ENCODE measurements around the gene LAIR2.

Gene LAIR2

GRCh38 chr19:54521022-54521859, 18.6 kb downstream of the LAIR2 start:
- H3K4me3 ChIP-seq (ENCODE audit: low read length in 2 of 2): no peak overlapping the region
- H3K9me3 ChIP-seq (ENCODE audit: control insufficient read depth in 2 of 2, low read length in 2 of 2): peaks cover 0 to 3% of the 10 kb centered on the region in 2 donors
- no peak overlapping the region for H3K27ac ChIP-seq (ENCODE audit: low read length)
- H3K9ac ChIP-seq (ENCODE audit: low read length in 2 of 2): no peak overlapping the region
- peaks cover 0 to 6% of the 10 kb centered on the region in 2 donors for H3K27me3 ChIP-seq (ENCODE audit: control insufficient read depth in 1 of 2, insufficient read depth in 2 of 2, low read length in 2 of 2)
- H3K4me1 ChIP-seq (ENCODE audit: control insufficient read depth, insufficient read depth, low read length): no peaks in the 10 kb centered on the region
- no peaks in the 10 kb centered on the region for H3K36me3 ChIP-seq (ENCODE audit: control insufficient read depth in 2 of 2, insufficient read depth in 2 of 2, low read length in 2 of 2)

- no peaks in the 10 kb centered on the region for H3K36me3 ChIP-seq (ENCODE audit: control insufficient read depth in 2 of 2, insufficient read depth in 2 of 2, low read length in 2 of 2)
- H3K27me3 ChIP-seq (ENCODE audit: control insufficient read depth in 1 of 2, insufficient read depth in 2 of 2, low read length in 2 of 2): peaks cover 0 to 6% of the 10 kb centered on the region in 2 donors
- no peak overlapping the region for H3K4me3 ChIP-seq (ENCODE audit: low read length in 2 of 2)
- H3K9ac ChIP-seq (ENCODE audit: low read length in 2 of 2): no peak overlapping the region
- H3K4me1 ChIP-seq (ENCODE audit: control insufficient read depth, insufficient read depth, low read length): no peaks in the 10 kb centered on the region
- H3K9me3 ChIP-seq (ENCODE audit: control insufficient read depth in 2 of 2, low read length in 2 of 2): peaks cover 0 to 5% of the 10 kb centered on the region in 2 donors
- no peak overlapping the region for H3K27ac ChIP-seq (ENCODE audit: low read length)
These were observed 19.4 kb downstream of the LAIR2 start for GRCh38 chr19:54521860-54522513.

- Histone ChIP-seq H3K27me3 (ENCODE audit: control insufficient read depth in 1 of 2, insufficient read depth in 2 of 2, low read length in 2 of 2) (peaks cover 0 to 8% of the 10 kb centered on the region in 2 donors), H3K27ac (ENCODE audit: low read length) (no peak overlapping the region), H3K4me1 (ENCODE audit: control insufficient read depth, insufficient read depth, low read length) (no peaks in the 10 kb centered on the region), H3K4me3 (ENCODE audit: low read length in 2 of 2) (no peak overlapping the region), H3K9ac (ENCODE audit: low read length in 2 of 2) (no peak overlapping the region), H3K36me3 (ENCODE audit: control insufficient read depth in 2 of 2, insufficient read depth in 2 of 2, low read length in 2 of 2) (no peaks in the 10 kb centered on the region), H3K9me3 (ENCODE audit: control insufficient read depth in 2 of 2, low read length in 2 of 2) (peaks cover 0 to 5% of the 10 kb centered on the region in 2 donors)
These were observed 20.8 kb downstream of the LAIR2 start for GRCh38 chr19:54523403-54523802.

GRCh38 chr19:54525636-54526035, 23.0 kb downstream of the LAIR2 start:
- Histone ChIP-seq H3K4me1 (ENCODE audit: control insufficient read depth, insufficient read depth, low read length) (no peaks in the 10 kb centered on the region), H3K9me3 (ENCODE audit: control insufficient read depth in 2 of 2, low read length in 2 of 2) (peaks cover 0 to 5% of the 10 kb centered on the region in 2 donors), H3K27me3 (ENCODE audit: control insufficient read depth in 1 of 2, insufficient read depth in 2 of 2, low read length in 2 of 2) (peaks cover 0 to 8% of the 10 kb centered on the region in 2 donors), H3K4me3 (ENCODE audit: low read length in 2 of 2) (no peak overlapping the region), H3K9ac (ENCODE audit: low read length in 2 of 2) (no peak overlapping the region), H3K36me3 (ENCODE audit: control insufficient read depth in 2 of 2, insufficient read depth in 2 of 2, low read length in 2 of 2) (no peaks in the 10 kb centered on the region), H3K27ac (ENCODE audit: low read length) (no peak overlapping the region)

GRCh38 chr19:54526972-54527371, 24.3 kb downstream of the LAIR2 start:
- H3K27me3 ChIP-seq (ENCODE audit: control insufficient read depth in 1 of 2, insufficient read depth in 2 of 2, low read length in 2 of 2): peaks cover 0 to 4% of the 10 kb centered on the region in 2 donors
- H3K4me3 ChIP-seq (ENCODE audit: low read length in 2 of 2): no peak overlapping the region
- no peaks in the 10 kb centered on the region for H3K36me3 ChIP-seq (ENCODE audit: control insufficient read depth in 2 of 2, insufficient read depth in 2 of 2, low read length in 2 of 2)
- no peak overlapping the region for H3K9ac ChIP-seq (ENCODE audit: low read length in 2 of 2)
- peaks cover 0 to 5% of the 10 kb centered on the region in 2 donors for H3K9me3 ChIP-seq (ENCODE audit: control insufficient read depth in 2 of 2, low read length in 2 of 2)
- no peak overlapping the region for H3K27ac ChIP-seq (ENCODE audit: low read length)
- no peaks in the 10 kb centered on the region for H3K4me1 ChIP-seq (ENCODE audit: control insufficient read depth, insufficient read depth, low read length)

- Histone ChIP-seq H3K4me1 (ENCODE audit: control insufficient read depth, insufficient read depth, low read length) (no peaks in the 10 kb centered on the region), H3K4me3 (ENCODE audit: low read length in 2 of 2) (no peak overlapping the region), H3K27me3 (ENCODE audit: control insufficient read depth in 1 of 2, insufficient read depth in 2 of 2, low read length in 2 of 2) (peaks cover 0 to 9% of the 10 kb centered on the region in 2 donors), H3K9ac (ENCODE audit: low read length in 2 of 2) (no peak overlapping the region), H3K36me3 (ENCODE audit: control insufficient read depth in 2 of 2, insufficient read depth in 2 of 2, low read length in 2 of 2) (no peaks in the 10 kb centered on the region), H3K9me3 (ENCODE audit: control insufficient read depth in 2 of 2, low read length in 2 of 2) (peaks cover 0 to 2% of the 10 kb centered on the region in 2 donors), H3K27ac (ENCODE audit: low read length) (no peak overlapping the region)
These were observed 28.2 kb downstream of the LAIR2 start for GRCh38 chr19:54530866-54531265.

GRCh38 chr19:54532528-54532927, 29.9 kb downstream of the LAIR2 start:
- Histone ChIP-seq H3K9ac (ENCODE audit: low read length in 2 of 2) (no peak overlapping the region), H3K9me3 (ENCODE audit: control insufficient read depth in 2 of 2, low read length in 2 of 2) (no peaks in the 10 kb centered on the region), H3K27me3 (ENCODE audit: control insufficient read depth in 1 of 2, insufficient read depth in 2 of 2, low read length in 2 of 2) (peaks cover 0 to 11% of the 10 kb centered on the region in 2 donors), H3K4me3 (ENCODE audit: low read length in 2 of 2) (no peak overlapping the region), H3K27ac (ENCODE audit: low read length) (no peak overlapping the region), H3K36me3 (ENCODE audit: control insufficient read depth in 2 of 2, insufficient read depth in 2 of 2, low read length in 2 of 2) (no peaks in the 10 kb centered on the region), H3K4me1 (ENCODE audit: control insufficient read depth, insufficient read depth, low read length) (no peaks in the 10 kb centered on the region)

- H3K27ac ChIP-seq (ENCODE audit: low read length): no peak overlapping the region
- H3K9me3 ChIP-seq (ENCODE audit: control insufficient read depth in 2 of 2, low read length in 2 of 2): no peaks in the 10 kb centered on the region
- no peaks in the 10 kb centered on the region for H3K4me1 ChIP-seq (ENCODE audit: control insufficient read depth, insufficient read depth, low read length)
- H3K36me3 ChIP-seq (ENCODE audit: control insufficient read depth in 2 of 2, insufficient read depth in 2 of 2, low read length in 2 of 2): no peaks in the 10 kb centered on the region
- H3K27me3 ChIP-seq (ENCODE audit: control insufficient read depth in 1 of 2, insufficient read depth in 2 of 2, low read length in 2 of 2): peaks cover 0 to 8% of the 10 kb centered on the region in 2 donors
- H3K4me3 ChIP-seq (ENCODE audit: low read length in 2 of 2): no peak overlapping the region
- no peak overlapping the region for H3K9ac ChIP-seq (ENCODE audit: low read length in 2 of 2)
These were observed 30.8 kb downstream of the LAIR2 start for GRCh38 chr19:54533476-54533875.

- no peak overlapping the region for H3K4me3 ChIP-seq (ENCODE audit: low read length in 2 of 2)
- no peak overlapping the region for H3K27ac ChIP-seq (ENCODE audit: low read length)
- H3K27me3 ChIP-seq (ENCODE audit: control insufficient read depth in 1 of 2, insufficient read depth in 2 of 2, low read length in 2 of 2): peaks cover 0 to 8% of the 10 kb centered on the region in 2 donors
- no peak overlapping the region for H3K9ac ChIP-seq (ENCODE audit: low read length in 2 of 2)
- H3K4me1 ChIP-seq (ENCODE audit: control insufficient read depth, insufficient read depth, low read length): no peaks in the 10 kb centered on the region
- no peaks in the 10 kb centered on the region for H3K9me3 ChIP-seq (ENCODE audit: control insufficient read depth in 2 of 2, low read length in 2 of 2)
- no peaks in the 10 kb centered on the region for H3K36me3 ChIP-seq (ENCODE audit: control insufficient read depth in 2 of 2, insufficient read depth in 2 of 2, low read length in 2 of 2)
These were observed 31.5 kb downstream of the LAIR2 start for GRCh38 chr19:54534156-54534555.

GRCh38 chr19:54535601-54536000, 33.0 kb downstream of the LAIR2 start:
- no peaks in the 10 kb centered on the region for H3K36me3 ChIP-seq (ENCODE audit: control insufficient read depth in 2 of 2, insufficient read depth in 2 of 2, low read length in 2 of 2)

GRCh38 chr19:54536956-54537355, 34.3 kb downstream of the LAIR2 start:
- H3K9me3 ChIP-seq (ENCODE audit: control insufficient read depth in 2 of 2, low read length in 2 of 2): no peaks in the 10 kb centered on the region
- H3K9ac ChIP-seq (ENCODE audit: low read length in 2 of 2): no peak overlapping the region
- H3K27me3 ChIP-seq (ENCODE audit: control insufficient read depth in 1 of 2, insufficient read depth in 2 of 2, low read length in 2 of 2): peaks cover 0 to 8% of the 10 kb centered on the region in 2 donors
- no peaks in the 10 kb centered on the region for H3K4me1 ChIP-seq (ENCODE audit: control insufficient read depth, insufficient read depth, low read length)
- no peak overlapping the region for H3K4me3 ChIP-seq (ENCODE audit: low read length in 2 of 2)
- H3K36me3 ChIP-seq (ENCODE audit: control insufficient read depth in 2 of 2, insufficient read depth in 2 of 2, low read length in 2 of 2): no peaks in the 10 kb centered on the region
- no peak overlapping the region for H3K27ac ChIP-seq (ENCODE audit: low read length)

More at GRCh38 chr19:54535601-54536000, 33.0 kb downstream of the LAIR2 start:
- Histone ChIP-seq H3K9me3 (ENCODE audit: control insufficient read depth in 2 of 2, low read length in 2 of 2) (no peaks in the 10 kb centered on the region), H3K4me1 (ENCODE audit: control insufficient read depth, insufficient read depth, low read length) (no peaks in the 10 kb centered on the region), H3K27me3 (ENCODE audit: control insufficient read depth in 1 of 2, insufficient read depth in 2 of 2, low read length in 2 of 2) (peaks cover 0 to 8% of the 10 kb centered on the region in 2 donors), H3K27ac (ENCODE audit: low read length) (no peak overlapping the region), H3K9ac (ENCODE audit: low read length in 2 of 2) (no peak overlapping the region), H3K4me3 (ENCODE audit: low read length in 2 of 2) (no peak overlapping the region)
